Nephron progenitor cell (in vitro differentiated cells): ENCODE measurements around the gene VPS45.

Source experiments
- DNase-seq: peaks from one replicate; pipeline ENCODE4 v3.0.0; 2021
- H3K27ac Mint-ChIP-seq: 2 replicates; pipeline ENCODE4 v1.8.0; 2021; ENCODE audit warnings: mild to moderate bottlenecking, moderate library complexity, mixed read lengths
- H3K27me3 Mint-ChIP-seq: 2 replicates; pipeline ENCODE4 v1.8.0; 2021; ENCODE audit warnings: mild to moderate bottlenecking, low read depth, mixed read lengths; ENCODE audit not compliant: poor library complexity
- H3K36me3 Mint-ChIP-seq: 2 replicates; pipeline ENCODE4 v1.8.0; 2021; ENCODE audit warnings: low read depth, mixed read lengths
- H3K4me1 Mint-ChIP-seq: 2 replicates; pipeline ENCODE4 v1.8.0; 2021; ENCODE audit warnings: mixed read lengths
- H3K4me3 Mint-ChIP-seq: 2 replicates; pipeline ENCODE4 v1.8.0; 2021; ENCODE audit warnings: mild to moderate bottlenecking, moderate library complexity, mixed read lengths
- H3K9me3 Mint-ChIP-seq: 2 replicates; pipeline ENCODE4 v1.8.0; 2021; ENCODE audit warnings: mild to moderate bottlenecking, moderate library complexity, mixed read lengths
- CTCF ChIP-seq: fragments of 200-600 bp; sonication (generic); IDR thresholded peaks from 2 replicates; pipeline ENCODE4 v1.5.0; 2021; ENCODE audit warnings: antibody characterized with exemption

The VPS45 gene

GRCh38 chr1:150066838-150067183 lies 765 bp upstream of the VPS45 start:
- DNase-seq, result peak; percentile 76
- TF ChIP-seq CTCF, result no peak
- no peaks in the 10 kb centered on the region for H3K27me3 Mint-ChIP-seq
- H3K27ac Mint-ChIP-seq, result peak overlapping the region; percentile 99
- H3K9me3 Mint-ChIP-seq, result no peaks in the 10 kb centered on the region
- peaks cover 42% of the 10 kb centered on the region for H3K4me1 Mint-ChIP-seq
- H3K36me3 Mint-ChIP-seq, result peaks cover 22% of the 10 kb centered on the region
- peak overlapping the region; percentile 96 for H3K4me3 Mint-ChIP-seq

GRCh38 chr1:150068109-150068435 lies 496 bp downstream of the VPS45 start:
- Mint-ChIP-seq H3K27ac (peak overlapping the region; percentile 99), H3K27me3 (no peaks in the 10 kb centered on the region), H3K4me3 (peak overlapping the region; percentile 96), H3K36me3 (peaks cover 33% of the 10 kb centered on the region), H3K4me1 (peaks cover 42% of the 10 kb centered on the region), H3K9me3 (no peaks in the 10 kb centered on the region)
- DNase-seq, result no peak
- TF ChIP-seq CTCF, result no peak

- H3K27me3 Mint-ChIP-seq, result no peaks in the 10 kb centered on the region
- H3K36me3 Mint-ChIP-seq, result peaks cover 45% of the 10 kb centered on the region
- H3K4me3 Mint-ChIP-seq, result peak overlapping the region; percentile 61
- no peak overlapping the region for H3K27ac Mint-ChIP-seq
- H3K4me1 Mint-ChIP-seq, result peaks cover 42% of the 10 kb centered on the region
- no peaks in the 10 kb centered on the region for H3K9me3 Mint-ChIP-seq
- no peak for TF ChIP-seq CTCF
- DNase-seq, result no peak
Observed at GRCh38 chr1:150069923-150070322, 2.3 kb downstream of the VPS45 start.

- no peak overlapping the region for H3K27ac Mint-ChIP-seq
- no peak for DNase-seq
- TF ChIP-seq CTCF, result peak; percentile 16
- no peaks in the 10 kb centered on the region for H3K27me3 Mint-ChIP-seq
- H3K9me3 Mint-ChIP-seq, result no peaks in the 10 kb centered on the region
- peaks cover 21% of the 10 kb centered on the region for H3K4me1 Mint-ChIP-seq
- no peak overlapping the region for H3K4me3 Mint-ChIP-seq
- peaks cover 64% of the 10 kb centered on the region for H3K36me3 Mint-ChIP-seq
Observed at GRCh38 chr1:150072959-150073358, 5.4 kb downstream of the VPS45 start.

- no peak overlapping the region for H3K4me3 Mint-ChIP-seq
- H3K36me3 Mint-ChIP-seq, result peaks cover 70% of the 10 kb centered on the region
- peaks cover 15% of the 10 kb centered on the region for H3K4me1 Mint-ChIP-seq
- H3K27ac Mint-ChIP-seq, result no peak overlapping the region
- no peaks in the 10 kb centered on the region for H3K27me3 Mint-ChIP-seq
- H3K9me3 Mint-ChIP-seq, result no peaks in the 10 kb centered on the region
- DNase-seq, result no peak
- no peak for TF ChIP-seq CTCF
Observed at GRCh38 chr1:150073516-150073915, 5.9 kb downstream of the VPS45 start.

- Mint-ChIP-seq H3K27ac (no peak overlapping the region), H3K4me3 (no peak overlapping the region), H3K27me3 (no peaks in the 10 kb centered on the region), H3K9me3 (no peaks in the 10 kb centered on the region), H3K36me3 (peaks cover 65% of the 10 kb centered on the region), H3K4me1 (no peaks in the 10 kb centered on the region)
- TF ChIP-seq CTCF, result no peak
- DNase-seq, result no peak
Observed at GRCh38 chr1:150076066-150076465, 8.5 kb downstream of the VPS45 start.
